NCI-H226 (cell line): ENCODE results near the gene GID8.

ENCODE experiments used
- DNase-seq: peaks from one replicate; pipeline ENCODE4 v3.0.0-alpha.2; 2015

The GID8 gene

DNA sequence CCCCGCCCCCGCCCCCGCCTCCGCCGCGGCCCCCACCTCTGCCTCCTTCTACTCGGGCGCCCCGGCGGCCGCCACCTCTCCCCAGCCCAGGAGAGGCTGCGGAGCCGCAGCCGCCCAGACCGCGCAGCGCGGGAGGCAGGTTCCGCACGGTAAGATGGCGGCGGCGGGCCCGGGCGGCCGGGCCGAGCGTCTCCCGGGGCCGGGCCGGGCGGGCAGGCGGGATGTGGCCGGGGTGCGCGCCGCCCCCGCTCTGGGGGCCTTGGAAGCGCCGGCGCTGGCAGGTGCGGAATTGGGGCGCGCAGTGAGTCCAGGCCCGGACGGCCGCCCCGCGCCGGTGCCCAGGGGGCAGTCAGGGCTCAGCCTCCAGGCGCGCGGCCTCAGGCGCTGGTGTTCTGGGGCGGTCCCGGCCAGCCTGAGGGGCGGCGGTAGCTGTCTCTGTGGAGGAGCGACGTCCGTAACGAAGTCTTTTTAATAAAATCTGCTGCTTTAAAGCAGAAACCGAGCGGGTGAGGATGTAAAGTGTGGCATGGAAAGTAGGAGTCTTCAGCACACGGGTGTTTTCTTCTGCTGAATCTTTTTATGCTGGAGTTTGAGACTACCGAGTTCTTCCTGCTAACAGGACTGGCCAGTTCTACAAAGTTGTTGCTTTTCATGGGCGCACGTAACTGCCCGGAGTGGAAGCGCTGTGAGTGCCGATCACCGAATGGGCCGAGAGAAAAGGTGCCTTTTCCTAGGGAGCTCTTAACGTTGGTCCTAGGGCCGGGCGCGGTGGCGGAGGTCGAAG is at the start of gene GID8:
Gene GID8, plus strand, starts transcription at position 43 of the 784 bp plus-strand sequence. CDS start 3,356 bp downstream, outside the sequence.
- DNase-seq = peak; percentile 19

DNA sequence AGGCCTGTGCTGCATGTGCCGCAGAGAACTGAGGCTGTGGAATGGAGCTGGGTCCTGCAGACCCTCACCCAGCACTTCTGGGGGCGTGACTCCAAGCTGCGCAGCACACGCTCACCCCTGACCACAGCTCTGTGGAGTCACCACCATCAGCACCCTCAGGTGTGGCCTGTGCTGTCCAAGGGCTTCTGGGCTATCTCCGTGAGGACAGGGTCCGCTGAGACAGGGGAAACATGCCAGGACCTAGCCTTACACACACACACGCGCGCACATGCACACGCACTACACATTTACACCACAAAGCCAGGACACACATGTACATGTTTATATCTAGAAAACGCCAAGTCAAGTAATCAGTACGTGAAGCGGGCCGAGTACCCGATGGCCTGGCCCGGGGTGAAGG is 49.5 kb upstream of the GID8 start:
- DNase-seq = no peak

DNA sequence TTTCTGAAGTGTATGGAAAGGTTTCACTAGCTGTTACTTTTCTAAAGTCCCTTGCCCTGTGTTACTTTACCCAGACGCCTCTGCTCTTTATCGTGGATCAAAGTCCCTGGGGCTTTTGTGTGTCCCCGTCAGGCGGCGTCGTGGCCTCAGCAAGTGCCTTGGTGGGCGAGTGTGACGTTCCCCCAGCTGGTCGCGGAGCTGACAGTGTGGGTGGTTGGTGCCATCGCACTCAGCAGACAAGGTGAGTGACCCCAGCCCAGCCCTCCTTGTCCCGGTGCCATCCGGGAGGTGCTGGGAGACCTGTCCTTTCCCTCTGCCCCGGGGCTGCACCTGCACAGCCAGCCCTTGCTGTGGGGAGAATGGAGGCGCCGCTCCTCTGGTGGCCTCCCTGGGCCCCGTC is 49.0 kb upstream of the GID8 start:
- no peak for DNase-seq

DNA sequence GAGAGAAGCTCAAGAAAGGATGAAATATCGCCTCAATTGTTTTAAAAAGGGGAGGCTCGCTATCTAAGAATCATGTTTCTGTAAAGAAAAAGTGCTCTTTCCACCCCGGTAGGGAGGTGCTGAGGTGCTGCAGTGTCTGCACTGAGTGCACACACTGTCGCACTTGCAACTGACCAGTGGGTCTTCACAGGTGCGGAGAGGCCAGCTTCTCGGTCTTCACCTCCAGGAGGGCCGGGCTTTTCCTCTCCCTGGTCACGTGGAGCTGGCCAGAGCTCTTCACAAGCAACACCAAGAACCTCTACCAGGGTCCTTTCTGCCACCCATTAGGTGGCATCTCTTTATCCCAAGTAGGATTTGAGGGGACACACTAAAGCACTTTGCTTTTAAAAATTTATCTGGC is 48.5 kb upstream of the GID8 start:
- DNase-seq = no peak

DNA sequence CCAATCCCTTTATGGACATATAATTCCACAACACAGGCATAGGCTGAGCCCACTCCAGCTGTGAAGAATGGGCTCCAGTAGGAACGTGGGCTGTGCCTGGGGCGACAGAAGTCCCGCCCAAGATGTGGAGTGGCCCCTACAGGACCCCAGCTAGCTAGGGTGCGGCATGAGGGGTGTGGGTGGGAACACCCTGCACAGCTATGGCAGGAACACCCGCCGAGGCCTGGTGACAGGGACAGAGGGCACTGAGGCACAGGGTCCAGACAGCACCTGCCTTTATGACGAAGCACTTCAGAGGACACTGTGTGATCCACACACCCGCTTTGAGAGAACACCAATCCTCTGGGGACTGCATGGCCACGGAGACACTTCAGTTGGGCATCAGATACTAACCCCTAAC is 48.1 kb upstream of the GID8 start:
- no peak for DNase-seq

DNA sequence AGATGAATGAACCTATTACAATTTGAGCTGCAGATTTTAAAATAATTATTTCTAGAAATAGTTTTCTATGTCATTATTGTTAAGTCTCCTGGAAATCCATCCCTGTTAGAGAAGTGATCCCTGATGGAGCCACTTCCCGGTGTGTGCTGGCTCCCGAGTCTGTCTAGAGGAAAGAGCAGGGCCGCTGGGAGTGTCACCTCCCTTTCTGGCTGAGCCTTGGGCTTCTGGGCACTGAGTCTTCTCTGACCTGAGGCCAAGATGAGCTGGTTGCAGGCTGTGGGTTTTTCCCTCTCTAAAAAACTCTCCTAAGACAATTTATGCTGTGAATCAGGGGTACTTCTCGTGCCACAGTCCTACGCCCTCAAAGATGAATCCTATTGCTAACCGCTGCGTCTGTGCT is 47.5 kb upstream of the GID8 start:
- DNase-seq = no peak

DNA sequence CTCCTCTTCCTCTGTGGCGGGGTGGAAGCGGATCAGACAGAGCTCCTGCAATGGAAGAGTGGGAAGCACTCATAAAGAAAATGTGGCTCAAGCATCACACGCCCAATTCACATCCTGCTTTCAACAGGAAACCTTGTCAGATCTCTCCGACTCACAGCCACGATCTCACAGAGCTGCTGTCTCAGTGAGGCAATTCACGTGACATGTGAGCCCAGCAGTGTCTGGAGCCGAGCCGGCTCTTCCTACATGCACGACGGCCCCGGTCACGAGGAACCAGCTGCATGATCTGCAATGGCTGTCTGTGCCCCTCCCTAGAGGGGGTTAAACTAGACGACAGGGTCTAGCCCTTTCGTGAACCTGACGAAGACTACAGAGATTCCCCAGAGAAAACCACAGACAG is 46.8 kb upstream of the GID8 start:
- no peak for DNase-seq

DNA sequence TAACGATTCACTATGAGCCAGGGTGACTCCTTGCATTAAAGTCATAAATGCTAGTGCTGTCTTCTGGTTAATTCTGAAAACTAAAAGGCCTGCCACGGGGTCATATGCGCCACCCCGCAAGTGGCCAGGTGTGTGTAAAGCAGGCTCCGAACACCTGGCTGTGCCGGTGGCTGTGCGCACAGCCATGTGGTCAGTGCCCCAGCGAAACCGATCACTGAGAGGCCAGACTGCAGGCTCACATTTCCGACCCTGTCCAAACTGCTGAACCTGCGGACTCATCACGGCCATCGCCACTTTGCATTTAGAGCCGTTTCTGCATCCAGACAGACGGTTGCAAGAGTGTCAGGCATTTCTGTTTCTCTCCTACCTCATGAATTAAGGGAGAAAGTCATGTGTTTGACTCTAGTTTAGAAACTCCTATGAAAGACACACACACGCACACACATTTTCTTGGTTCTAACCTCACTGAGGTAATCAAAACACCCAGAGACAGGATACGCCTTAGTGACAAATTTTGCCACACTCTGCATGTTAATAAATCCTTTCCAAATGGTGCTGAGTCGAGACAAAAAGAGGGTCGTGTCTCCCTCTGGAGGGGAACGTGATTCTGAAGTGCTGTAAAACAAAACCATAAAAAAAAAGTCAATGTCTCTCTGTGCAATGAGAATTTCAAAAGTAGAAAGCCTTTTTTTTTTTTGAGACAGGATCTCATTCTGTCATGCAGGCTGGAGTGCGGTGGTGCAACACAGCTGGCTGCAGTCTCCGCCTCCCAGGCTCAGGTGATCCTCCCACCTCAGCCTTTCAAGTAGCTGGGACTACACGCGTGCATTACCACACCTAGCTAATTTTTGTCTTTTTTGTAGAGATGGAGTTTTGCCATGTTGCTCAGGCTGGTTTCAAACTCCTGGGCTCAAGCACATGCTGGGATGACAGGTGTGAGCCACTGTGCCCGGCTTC is 45.3 kb upstream of the GID8 start:
- no peak for DNase-seq

DNA sequence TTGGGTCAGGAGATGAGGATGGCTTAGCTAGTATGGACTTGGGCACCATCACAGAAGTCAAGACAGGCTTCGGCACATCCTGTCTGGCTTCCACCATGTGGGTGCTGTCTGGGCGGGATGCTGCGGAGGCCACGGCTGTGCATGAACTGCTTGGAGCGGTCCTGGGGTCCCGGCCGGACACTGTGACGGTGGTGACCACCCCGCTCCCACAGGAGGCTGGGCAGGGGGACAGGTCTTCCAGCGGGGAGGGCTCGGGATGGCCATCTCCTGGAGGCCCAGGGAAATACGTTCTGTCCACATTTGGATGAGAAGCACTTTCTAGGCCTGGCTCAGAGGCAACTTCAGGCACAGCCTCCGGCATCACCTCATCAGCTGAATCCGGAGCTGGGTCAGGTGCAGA is 44.2 kb upstream of the GID8 start:
- no peak for DNase-seq

DNA sequence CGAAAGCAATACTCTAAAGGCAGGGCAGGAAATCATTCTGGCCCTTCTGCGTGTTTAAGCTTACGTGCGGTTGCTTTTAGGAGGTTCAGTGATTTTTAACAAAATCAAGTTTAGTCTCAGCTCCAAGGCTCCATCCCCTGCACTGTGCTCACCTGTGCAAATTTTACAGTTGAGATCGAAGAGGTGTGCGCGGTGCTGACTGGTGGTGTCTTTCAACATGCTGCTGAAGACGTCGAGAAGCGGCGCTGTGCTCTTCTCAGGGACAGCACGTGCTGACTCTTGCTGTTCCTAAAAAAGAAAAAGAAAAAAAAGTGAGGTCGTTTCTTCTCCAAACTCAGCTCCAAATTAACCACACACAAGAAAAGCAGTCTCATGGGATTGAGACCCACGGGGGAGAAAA is 43.7 kb upstream of the GID8 start:
- no peak for DNase-seq

DNA sequence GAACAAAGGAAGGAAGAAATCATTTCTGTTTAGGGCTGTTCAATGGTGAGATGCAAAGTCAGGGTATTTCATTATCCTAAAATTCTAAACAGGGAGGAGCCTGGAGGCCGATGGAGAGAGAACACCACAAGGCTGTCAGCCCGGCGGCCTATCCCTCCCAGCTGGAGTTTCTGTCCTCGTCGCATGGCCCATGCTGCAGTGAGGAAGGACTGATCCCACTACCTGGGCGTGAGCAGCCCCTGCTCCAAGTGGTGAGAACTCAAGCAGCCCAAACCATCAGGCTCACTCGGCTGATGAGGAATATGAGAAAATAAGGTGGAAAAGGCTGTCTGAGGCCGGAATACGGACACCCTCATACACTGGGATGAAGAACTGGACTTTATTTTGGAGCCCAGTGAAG is 42.4 kb upstream of the GID8 start:
- no peak for DNase-seq

DNA sequence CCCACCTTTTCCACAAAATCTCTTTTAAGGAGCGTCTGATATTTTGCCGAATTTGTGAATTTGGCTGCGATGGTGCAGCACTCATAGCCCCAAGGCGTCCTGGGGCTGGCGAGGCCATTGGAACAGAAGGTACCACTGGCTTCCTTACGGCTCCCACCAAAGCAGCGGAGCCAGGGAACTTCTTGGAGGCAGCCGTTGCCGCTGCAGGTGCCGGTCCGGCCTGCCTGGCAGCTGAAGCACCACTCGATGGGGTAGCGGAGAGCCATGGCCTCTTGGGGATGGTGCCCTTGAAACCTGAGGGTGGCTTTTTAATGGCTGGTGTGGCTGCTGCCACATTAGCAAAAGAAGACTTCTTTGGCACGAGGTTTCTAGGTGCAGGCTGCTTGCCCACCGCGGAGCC is 41.4 kb upstream of the GID8 start:
- no peak for DNase-seq

DNA sequence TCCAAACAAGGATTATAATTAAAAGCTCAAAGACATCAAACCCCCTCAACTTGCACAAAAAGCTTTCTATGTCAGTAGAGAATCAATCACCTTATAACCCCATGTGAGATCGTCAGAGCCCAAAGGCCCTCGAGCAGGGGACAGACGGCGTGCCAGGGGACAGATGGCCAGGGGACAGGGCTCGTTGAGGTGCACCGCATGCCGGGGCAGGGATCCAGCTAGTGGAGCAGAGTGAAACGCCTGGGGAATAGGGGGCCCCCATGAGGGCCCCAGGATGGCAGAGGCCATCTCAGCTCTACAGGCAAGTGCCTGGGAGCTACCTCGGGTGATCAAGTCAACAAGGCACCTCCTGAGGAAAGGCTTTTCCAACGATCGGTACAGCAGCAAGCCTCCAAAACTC is 40.3 kb upstream of the GID8 start:
- no peak for DNase-seq

DNA sequence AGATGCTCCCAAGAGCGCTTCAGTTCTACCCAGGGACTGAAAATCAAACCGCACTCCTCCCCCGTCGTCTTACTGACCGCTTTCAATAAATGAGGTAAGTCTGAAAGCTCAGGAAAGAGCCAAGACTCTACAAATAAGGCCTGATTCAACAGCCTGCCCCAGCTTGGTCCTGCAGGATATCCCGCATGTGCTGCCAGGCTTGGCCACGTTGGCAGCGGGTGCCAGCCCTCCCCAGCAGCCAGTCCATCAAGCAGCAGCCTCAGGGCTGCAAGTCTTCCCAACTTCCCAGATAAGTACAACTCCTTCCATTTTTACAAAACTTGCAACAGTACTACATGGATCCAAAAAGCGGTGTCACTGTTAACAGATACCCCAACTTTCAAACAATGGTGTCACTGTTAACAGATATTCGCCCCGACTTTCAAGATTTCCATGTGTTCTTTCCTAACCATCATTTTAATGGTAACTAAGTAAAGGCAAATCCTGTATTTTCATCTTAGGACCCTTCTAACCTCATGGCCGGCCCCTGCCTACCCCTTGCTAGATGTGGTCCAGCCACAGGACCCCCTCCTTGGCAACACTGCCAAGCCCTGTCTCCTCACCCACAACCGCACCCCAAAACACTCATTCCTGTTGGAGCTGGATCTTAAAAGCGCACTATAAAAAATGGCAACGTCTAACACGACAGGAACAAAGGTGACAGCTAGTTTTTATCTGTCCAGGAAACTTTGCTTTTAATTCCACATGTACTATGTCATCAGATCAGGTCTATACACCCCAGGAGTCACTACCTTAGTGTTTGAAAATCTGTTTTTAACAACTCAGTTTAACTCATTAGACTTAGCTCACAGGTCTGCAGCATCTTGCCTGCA is 39.6 kb upstream of the GID8 start:
- no peak for DNase-seq

DNA sequence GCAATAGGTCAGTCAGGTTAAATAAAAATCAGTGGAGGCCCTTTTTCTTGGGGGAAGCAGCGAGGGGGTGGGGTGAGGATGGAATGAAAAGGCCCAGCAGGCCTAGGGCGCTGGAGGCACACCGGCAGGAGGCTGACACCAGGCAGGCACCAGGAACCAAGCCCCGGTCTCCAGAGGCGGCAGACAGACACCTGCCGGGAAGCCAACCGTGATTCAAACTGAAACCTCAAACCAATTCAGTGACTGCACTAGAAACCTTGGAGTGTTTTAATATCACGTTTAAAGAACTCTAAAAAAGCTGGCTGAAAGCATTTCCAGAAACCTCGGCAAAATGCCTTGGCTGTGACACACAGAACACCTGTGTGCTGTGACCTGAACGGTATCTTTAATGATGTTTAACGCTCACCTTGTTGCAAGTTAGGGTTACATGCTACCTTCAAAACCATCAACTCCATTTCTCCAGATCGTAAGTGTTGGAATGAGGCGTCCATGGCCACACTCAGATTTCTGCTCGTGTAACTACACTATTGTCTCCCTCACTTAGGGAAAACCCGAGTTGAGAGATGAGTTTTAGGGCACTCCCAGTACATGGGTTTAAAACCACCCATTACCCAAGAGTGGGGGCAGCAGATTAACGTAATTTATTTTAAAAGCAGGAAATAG is 38.8 kb upstream of the GID8 start:
- no peak for DNase-seq

DNA sequence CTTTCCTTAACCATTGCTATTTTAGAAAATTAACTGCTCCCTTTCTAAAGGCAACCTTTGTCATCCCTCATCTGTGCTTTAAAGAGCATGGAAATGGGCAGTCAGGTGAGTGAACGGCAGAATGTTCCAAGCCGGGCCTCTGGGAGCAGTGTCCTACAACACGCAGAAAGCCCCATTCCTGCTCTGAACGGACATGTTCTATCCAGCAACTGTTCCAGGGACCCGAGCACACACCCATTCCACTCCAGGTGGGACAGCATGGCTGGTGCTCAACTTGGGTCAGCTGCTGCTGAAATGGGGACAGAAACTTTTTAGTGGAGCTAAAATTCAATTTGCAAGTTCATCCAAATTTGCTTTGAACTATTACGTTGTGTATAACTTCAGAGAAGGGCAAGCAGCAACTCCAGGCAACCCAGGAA is 38.3 kb upstream of the GID8 start:
- no peak for DNase-seq

DNA sequence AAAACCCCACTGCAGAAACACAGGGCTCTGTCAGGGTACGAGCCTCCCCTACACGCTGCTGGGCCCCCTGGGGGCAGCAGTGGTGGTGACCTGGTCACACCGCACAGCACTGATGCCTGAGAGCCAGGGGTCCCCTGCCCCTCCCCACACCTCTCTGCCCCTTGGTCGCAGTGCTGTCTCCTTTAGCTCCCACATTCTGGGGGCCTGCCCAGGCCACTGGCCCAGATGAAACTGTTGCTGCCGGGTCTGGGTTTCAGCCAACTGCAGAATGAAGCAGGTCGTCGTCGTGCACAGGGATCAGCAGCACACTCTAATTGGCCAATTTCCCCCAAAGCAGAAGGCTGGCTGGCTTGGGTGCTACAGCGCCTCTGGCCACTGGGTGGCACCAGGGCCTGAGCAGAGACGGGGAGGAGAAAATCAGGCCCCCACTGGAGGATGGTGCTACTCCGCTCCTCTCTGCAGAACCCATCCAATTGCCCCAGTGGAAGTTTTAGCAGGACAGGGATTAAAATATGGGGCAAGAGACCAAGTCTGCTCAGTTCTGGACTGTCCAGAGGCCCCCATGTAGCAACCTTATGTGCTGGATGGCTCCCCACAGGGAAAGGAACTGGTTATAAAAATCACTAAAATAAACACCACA is 37.8 kb upstream of the GID8 start:
- DNase-seq = peak; percentile 21

DNA sequence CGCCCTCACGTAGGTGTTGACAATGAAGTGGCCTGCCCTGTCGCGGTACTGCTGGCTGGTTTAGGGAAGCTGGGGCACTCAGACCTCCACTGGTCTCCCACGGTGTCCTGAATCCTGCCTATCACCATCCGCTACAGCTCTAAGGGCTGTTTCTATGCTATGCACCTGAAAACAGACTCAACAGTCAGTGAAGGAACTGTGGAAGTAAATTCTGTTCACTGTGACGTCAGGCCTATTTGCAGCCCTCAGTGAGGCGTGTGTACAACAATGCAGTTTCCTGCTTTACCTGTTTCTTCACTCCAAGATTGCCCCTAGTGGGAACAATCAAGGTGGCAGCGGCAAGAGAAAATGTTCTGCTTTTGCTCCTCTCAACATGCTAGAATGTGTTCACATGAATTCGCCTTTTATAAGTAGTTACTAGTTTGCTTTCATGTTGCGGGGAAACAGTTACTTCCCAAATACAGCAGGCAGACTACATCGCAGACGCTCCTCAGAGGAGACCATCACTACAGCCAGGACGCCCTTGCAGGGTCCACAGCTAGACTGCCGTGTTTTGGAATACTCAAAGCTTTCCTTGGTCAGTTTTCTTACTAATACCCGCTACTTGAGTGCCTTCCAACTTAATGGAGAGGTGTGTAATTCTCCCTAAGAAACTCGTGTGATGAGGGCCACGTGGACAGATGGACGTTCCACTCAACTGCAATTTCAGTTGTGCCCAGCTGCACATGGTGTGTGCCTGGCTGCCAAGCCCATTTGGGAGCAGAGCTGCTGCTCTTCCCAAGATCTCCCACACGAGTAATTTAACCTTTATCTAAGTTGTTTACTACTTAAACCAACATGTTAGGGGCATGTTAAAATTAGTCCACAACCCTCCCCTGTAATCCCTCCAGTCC is 37.0 kb upstream of the GID8 start:
- DNase-seq = no peak

DNA sequence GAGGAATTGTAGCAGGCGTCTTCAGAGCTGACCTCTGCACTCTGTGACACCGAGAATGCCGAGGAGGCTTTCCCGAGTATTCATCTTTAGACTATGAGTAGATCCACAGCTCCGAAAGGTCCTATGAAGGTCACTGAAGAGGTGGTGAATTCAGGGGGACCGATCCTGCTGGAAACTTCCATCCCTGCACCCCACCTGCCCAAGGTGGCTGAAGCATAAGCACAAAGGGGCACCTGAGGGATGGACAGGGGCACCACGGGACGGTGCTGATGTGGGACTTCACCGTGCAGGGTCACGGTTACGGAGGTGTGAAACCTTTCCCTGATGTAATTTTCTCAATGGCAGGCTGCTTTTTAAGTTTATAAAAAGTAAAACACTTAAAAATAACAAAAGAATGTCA is 36.1 kb upstream of the GID8 start:
- DNase-seq = no peak

DNA sequence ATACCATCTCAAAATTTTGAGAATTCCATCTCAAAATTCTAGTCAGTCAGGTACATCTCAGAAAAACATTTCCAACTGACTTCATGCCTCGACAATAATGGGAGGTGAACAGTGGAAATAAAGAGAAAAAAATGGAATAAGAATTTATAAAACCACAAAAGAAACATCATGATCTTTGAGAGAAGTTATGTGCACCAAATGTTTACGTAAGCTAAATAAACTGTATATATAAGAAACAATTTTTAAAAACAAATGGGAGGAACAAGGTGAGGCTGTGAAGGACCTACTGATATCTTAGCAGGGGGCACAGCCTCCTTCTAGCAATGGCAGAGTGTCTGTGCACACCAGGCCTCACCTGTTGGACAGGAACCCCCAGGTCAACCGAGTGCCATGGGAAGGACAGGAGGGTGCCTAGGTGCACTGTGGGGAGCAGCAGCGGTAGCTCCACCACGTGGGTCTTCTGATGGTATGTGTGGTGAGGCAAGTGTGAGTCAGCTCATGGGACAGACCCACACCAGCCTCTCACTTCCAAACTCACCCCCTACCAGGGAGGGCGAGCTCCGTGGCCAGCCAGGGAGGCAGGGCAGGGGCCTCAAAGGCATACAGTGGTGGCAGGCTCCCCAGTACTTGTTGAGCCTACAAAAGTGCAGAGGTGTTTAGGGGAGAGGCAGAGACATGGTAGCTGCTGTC is 34.9 kb upstream of the GID8 start:
- DNase-seq = peak; percentile 26
